Stimulated activated CD4-positive, alpha-beta T cell treated with anti-CD3 and anti-CD28 coated beads, Interleukin-4, amount 100 ng/mL, for 48 hours (primary cell): ENCODE measurements around the gene BTBD1.
"Not testable (repeated sequence)": the region's sequence is repeated elsewhere in the genome, so short reads cannot be mapped to it uniquely, and the experiment has no call there.

Experiments
- DNase-seq, 2 donors: peaks; one replicate each; pipeline ENCODE4 v3.0.0-alpha.2; 2020; ENCODE audit warnings: low read depth in 2 of 2

Gene BTBD1

DNA sequence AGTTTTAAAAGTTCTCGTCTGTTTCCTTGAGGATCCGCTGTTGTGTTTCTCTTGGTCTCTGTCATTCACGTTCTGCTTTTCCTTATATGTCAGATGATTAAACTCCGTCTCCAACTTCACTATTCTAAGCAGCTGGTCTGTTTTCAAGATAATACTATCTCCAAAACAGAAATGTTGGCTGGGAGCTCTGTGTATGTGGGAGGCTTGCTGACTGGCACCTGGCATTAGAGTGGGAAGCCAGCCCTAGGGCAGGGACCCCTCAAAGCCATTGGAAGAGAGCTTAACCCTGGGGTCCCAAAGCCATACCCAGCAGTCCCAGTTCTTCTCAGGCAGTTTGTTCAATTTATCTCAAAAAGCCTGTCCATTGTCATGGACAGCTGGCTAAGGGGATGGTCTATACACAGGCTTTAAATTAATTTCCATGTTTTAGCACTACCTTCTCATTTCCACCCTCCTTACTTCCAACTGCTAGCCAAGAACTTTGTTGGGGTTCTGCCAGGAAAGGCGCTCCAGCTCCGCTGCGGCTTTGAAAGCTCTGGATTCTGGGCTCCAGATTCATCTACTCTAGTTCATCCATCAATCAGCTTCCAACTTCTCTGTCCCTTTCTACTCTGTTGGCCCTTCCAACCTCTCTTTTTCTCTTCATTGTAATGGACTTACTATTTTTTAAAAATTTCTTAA, 9.2 kb downstream of the BTBD1 start:
- DNase-seq = no peak

DNA sequence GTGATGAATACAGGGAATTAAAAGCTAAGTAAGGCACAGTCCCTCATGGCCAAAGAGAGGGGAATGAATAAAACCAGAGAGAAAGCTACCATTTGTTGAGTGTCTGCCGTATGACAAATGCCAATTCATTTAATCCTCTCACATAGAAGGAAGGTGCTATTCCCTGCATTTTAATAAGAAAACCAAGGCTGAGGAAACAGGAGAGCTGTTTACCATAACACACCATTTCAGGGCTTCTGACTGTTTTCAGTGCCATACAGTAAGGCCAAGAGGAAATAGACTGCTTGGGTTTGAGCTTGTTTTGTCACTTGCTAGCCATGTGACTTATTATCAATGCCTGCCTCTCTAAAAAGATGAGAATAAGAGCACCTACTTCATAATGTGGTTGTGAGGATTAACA, 10.1 kb downstream of the BTBD1 start:
- no peak for DNase-seq

DNA sequence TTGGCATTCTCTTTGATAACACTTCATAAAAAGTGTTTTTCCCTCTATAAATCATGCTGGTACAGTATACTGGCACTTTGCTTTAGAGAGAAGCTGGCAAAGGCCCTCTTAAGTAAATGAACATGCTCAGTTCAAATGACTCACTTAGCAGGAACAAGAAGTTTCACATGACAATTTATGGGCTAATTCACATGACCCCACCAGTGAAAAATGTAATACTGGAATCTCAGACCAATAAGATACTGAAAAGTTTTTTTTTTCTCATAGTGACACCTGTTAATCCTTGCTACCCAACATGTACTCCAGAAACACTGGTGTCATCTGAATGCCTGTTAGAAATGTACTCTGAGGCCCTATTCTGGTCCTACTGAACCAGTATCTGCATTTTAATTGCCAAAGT, 13.9 kb downstream of the BTBD1 start:
- no peak for DNase-seq

DNA sequence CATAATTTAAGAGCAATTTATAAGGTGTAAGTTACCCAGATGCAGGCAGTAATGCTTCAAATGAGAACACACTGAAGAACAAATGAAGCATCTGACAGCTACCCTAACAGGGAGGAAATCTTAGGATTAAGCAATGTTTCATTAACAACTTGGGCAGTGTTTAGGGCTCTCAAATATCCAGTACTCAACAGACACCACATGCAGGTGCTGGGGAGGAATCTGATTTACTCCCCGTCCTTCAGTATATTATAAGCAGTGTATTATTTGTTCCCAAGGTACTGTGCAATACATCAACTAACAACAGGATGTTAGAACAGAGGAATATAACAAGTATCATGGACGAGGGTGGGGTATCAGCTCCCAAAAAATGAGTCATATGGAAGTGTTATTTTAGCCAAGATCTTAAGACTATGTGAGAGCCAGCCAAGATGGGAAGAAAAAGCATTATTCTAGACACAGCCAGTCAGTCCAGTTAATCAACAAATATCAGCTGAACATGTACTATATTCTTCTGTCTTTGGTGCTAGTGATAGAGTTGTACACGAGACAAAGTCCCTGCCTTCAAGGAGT, 20.4 kb downstream of the BTBD1 start:
- DNase-seq = no peak

DNA sequence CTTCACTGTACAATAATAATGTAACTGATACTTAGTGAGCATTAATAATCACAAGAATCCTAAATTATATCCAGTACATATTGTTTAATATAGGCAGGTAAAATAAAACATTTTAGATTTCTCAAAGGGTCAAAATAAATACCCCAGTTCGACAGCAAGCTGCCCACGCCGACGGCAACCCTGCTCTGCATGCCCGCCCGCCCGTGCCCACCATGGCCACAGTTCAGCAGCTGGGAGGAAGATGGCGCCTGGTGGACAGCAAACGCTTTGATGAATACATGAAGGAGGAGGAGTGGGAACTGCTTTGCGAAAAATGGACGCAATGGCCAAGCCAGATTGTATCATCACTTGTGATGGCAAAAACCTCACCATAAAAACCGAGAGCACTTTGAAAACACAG, 22.9 kb downstream of the BTBD1 start:
- no peak for DNase-seq

- DNase-seq = no peak
Observed at GRCh38 chr15:83039206-83039605, 27.8 kb downstream of the BTBD1 start.

GRCh38 chr15:83036253-83036652, 30.8 kb downstream of the BTBD1 start:
- DNase-seq = no peak

- DNase-seq = not testable (repeated sequence)
Observed at GRCh38 chr15:83031234-83031633, 35.8 kb downstream of the BTBD1 start.

DNA sequence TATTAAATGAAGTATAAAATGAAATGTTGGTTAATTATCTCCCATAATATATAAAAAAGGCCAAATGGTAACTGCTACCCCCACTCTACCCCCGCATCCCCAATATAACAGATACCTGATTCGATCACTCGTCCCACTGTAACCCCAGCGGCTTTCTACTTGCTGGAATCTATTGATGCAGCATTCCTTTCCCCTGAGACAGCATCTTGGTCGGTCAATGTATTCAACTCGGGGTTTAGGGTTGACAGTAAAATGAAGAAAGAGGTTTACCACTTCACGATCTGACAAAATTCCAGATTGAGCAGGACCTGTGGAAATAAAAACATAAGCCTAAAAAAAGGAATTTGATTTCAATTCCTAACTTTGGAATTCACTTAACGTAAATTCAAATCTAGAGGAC, 37.0 kb downstream of the BTBD1 start:
- DNase-seq = no peak

GRCh38 chr15:83018436-83018835, 48.6 kb downstream of the BTBD1 start:
- DNase-seq = no peak

- DNase-seq = no peak
Observed at GRCh38 chr15:83016906-83017305, 50.1 kb downstream of the BTBD1 start.

DNA sequence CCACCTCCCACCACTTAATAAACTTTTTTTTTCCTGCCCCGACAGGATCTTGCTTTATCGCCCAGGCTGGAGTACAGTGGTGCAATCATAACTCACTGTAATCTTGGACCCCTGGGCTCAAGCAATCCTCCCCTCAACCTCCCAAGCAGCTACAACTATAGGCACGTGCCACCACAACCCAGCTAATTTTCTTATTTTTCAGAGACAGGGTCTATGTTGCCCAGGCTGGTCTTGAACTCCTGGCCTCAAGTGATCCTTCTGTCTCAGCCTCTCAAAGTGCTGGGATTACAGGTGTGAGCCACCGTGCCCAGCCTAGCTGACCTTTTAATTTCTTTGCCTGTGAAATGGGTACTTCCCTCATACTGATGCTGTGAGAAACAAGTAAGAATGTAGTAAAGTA, 51.7 kb downstream of the BTBD1 start:
- DNase-seq = no peak

- DNase-seq = no peak
Observed at GRCh38 chr15:83014205-83014653, 52.8 kb downstream of the BTBD1 start.

DNA sequence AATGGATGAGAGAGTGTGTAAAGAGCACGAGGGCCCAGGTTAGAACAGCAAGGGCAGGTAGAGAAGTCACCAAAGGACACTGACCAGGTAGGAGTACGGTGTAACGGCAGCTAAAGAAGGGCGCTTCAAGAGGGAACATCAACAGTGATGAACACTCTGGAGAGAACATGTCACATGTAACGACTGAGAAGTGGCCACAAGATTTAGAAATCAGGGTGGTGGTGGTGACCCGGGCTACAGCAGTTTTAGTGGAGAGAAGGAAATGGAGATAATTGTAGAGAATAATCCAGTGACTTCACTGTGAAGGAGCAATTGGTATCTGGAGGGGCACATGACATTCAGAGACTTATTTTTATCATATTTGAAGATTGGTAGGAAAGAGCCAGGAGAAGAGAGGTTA, 54.4 kb downstream of the BTBD1 start:
- no peak for DNase-seq

DNA sequence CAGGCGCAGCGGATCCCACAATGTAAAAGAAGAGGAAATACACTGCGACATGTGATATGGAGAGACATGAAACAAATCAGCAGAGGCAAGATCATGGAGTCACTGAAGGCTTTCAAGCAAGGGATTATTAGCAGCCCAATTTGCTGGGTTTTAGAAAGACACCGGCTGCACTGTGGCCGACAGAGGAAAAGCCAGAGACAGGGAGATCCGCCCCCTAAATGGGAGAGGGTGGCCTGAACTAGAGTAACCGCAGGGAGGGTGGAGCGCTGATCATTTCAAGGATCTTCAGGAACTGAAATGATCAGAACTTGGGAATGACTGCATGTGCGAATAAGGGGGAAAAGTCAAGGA, 55.0 kb downstream of the BTBD1 start:
- no peak for DNase-seq

GRCh38 chr15:83011271-83012075, 55.6 kb downstream of the BTBD1 start, which contains the start of gene C15orf40:
C15orf40 (minus strand) TSS chr15:83011639; CDS start chr15:83011607, 32 bp downstream.
- DNase-seq = peak; percentile 64 to 81

DNA sequence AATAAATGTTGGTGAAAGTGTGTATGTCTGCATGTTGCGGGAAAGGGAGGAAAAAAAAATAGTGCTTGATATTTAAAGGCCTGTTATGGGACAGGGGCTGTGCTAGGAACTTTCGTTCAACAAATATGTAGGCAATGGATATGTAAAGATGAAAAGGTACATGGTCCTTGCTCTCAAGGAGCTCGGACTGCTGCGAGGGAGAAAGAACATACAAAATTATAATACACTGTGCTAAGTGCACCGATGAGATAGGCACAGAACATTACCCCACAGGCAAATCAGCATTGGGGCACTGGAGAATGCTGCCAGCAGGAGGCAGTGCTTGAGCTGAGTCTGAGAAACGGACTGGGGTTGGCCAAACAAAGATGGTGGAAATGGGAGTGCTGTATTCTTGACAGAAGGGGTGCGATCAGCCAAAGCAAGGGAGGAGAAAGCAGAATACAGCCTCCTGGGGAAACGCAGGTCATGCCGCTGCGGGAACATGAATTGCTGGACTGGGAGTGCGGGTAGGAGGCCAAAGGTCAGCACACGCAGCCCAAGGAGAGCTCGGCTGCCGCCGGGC, 56.3 kb downstream of the BTBD1 start:
- peak; percentile 71 to 77 for DNase-seq

DNA sequence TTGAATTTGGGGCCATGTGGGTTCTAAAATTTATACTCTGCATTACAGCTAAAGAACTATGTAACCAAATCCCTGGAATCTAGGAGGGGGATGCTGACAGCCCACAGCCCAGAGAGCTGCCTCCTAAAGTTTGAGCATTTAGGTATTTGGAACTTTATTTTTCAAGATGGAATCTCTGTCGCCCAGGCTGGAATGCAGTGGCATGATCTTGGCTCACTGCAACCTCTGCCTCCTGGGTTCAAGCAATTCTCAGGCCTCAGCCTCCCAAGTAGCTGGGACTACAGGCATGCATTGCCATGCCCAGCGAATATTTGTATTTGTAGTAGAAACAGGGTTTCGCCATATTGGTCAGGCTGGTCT, 66.4 kb downstream of the BTBD1 start:
- DNase-seq = not testable (repeated sequence)

- no peak for DNase-seq
Observed at GRCh38 chr15:82999905-83000671, 67.0 kb downstream of the BTBD1 start.

DNA sequence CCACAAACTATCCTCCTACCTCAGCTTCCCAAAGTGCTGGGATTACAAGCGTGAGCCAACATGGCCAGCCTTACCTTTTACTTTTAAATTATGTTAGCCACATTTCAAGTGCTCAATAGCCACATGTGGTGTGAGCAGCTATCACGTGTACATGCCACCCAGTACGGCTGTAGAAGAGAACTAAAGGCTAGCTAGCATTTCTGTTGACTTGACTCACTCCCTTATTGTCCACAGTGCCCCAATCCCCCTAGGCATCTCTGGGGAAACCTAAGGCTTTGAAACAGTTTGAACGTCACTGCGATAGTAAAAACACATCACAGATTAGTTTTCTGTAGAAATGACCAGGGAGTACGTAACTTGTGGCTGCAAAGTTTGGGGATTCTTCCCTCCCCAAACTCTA, 67.6 kb downstream of the BTBD1 start:
- DNase-seq = no peak

DNA sequence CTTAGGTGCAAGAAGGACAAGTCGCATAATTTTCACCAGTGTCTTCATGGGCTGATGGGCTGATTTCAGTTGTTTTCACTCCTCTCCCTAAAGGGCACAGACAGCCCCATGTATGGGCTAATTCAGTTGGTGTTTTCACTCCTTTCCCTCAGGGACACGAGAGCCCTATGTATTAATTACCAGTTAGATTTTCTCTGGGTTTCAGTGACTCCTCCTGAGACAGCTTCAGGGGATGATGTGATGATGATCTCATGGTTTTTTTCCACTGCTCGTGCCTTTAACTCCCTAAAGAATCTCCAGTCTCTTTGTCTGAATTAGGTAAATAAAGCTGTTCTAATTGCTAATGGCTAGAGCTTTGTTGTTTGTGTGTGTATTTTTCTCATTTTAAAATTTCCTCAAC, 71.1 kb downstream of the BTBD1 start:
- no peak for DNase-seq

DNA sequence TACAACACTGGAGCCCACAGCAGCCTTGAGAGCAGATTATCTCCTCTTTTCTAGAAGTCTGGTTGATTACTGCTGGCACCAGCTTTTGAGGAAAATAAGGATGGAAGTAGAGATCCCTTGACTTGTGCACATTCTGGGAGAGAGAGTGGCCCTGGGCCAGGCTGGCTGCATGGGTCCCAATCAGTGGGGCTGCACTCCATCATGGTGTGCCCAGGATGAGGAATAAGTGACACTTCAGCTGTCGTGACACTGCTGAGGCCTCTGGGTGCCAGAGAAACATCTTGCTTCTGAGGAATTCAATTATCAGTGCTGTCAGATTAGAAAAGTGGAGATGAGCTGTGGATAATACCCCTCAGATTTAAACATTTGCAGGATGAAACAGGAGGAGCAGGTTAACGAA, 72.0 kb downstream of the BTBD1 start:
- DNase-seq = no peak
